T-helper 1 cell treated with Interleukin-12 subunit alpha and Interleukin-12 subunit beta and Interleukin-4 antibody, amounts not matched to agents 30 μg/mL and 1 μg/mL, for 36 hours (primary cell): ENCODE measurements around the gene MOV10L1.
"Not testable (repeated sequence)": the region's sequence is repeated elsewhere in the genome, so short reads cannot be mapped to it uniquely, and the experiment has no call there.

Source experiments
- H3K27ac Mint-ChIP-seq: one replicate; pipeline ENCODE4 v1.8.0; 2021; ENCODE audit warnings: mild to moderate bottlenecking, mixed read lengths
- H3K27me3 Mint-ChIP-seq: one replicate; pipeline ENCODE4 v1.8.0; 2021; ENCODE audit warnings: low read depth, mixed read lengths
- H3K36me3 Mint-ChIP-seq: one replicate; pipeline ENCODE4 v1.8.0; 2021; ENCODE audit warnings: low read depth, mixed read lengths
- H3K4me1 Mint-ChIP-seq: one replicate; pipeline ENCODE4 v1.8.0; 2021; ENCODE audit warnings: low read depth, mixed read lengths
- H3K4me3 Mint-ChIP-seq: one replicate; pipeline ENCODE4 v1.8.0; 2021; ENCODE audit warnings: mild to moderate bottlenecking, moderate library complexity, mixed read lengths
- H3K9me3 Mint-ChIP-seq: one replicate; pipeline ENCODE4 v1.8.0; 2021; ENCODE audit warnings: mixed read lengths

The MOV10L1 gene

GRCh38 chr22:50201191-50202129 is 111.7 kb downstream of the MOV10L1 start:
- H3K4me1 Mint-ChIP-seq: peaks cover 19% of the 10 kb centered on the region
- no peaks in the 10 kb centered on the region for H3K27me3 Mint-ChIP-seq
- peak overlapping the region; percentile 84 for H3K4me3 Mint-ChIP-seq
- H3K27ac Mint-ChIP-seq: peak overlapping the region; percentile 49
- peaks cover 15% of the 10 kb centered on the region for H3K36me3 Mint-ChIP-seq
- H3K9me3 Mint-ChIP-seq: no peaks in the 10 kb centered on the region

- Mint-ChIP-seq H3K4me1 (peaks cover 19% of the 10 kb centered on the region), H3K36me3 (peaks cover 15% of the 10 kb centered on the region)
These were observed 112.4 kb downstream of the MOV10L1 start for GRCh38 chr22:50202130-50202666.

GRCh38 chr22:50203288-50203687 is 113.5 kb downstream of the MOV10L1 start:
- no peaks in the 10 kb centered on the region for H3K9me3 Mint-ChIP-seq
- no peaks in the 10 kb centered on the region for H3K27me3 Mint-ChIP-seq
- H3K4me3 Mint-ChIP-seq: no peak overlapping the region
- H3K36me3 Mint-ChIP-seq: peaks cover 15% of the 10 kb centered on the region
- peaks cover 19% of the 10 kb centered on the region for H3K4me1 Mint-ChIP-seq
- no peak overlapping the region for H3K27ac Mint-ChIP-seq

More at GRCh38 chr22:50202130-50202666, 112.4 kb downstream of the MOV10L1 start:
- H3K9me3 Mint-ChIP-seq: no peaks in the 10 kb centered on the region
- H3K27me3 Mint-ChIP-seq: no peaks in the 10 kb centered on the region
- peak overlapping the region; percentile 49 for H3K27ac Mint-ChIP-seq
- peak overlapping the region; percentile 84 for H3K4me3 Mint-ChIP-seq

- no peaks in the 10 kb centered on the region for H3K9me3 Mint-ChIP-seq
- peaks cover 15% of the 10 kb centered on the region for H3K36me3 Mint-ChIP-seq
- H3K27me3 Mint-ChIP-seq: no peaks in the 10 kb centered on the region
- peaks cover 19% of the 10 kb centered on the region for H3K4me1 Mint-ChIP-seq
- no peak overlapping the region for H3K4me3 Mint-ChIP-seq
- H3K27ac Mint-ChIP-seq: no peak overlapping the region
These were observed 114.8 kb downstream of the MOV10L1 start for GRCh38 chr22:50204571-50204970.

GRCh38 chr22:50204998-50205397 is 115.2 kb downstream of the MOV10L1 start:
- not testable (repeated sequence) for H3K9me3 Mint-ChIP-seq, H3K27ac Mint-ChIP-seq, H3K4me3 Mint-ChIP-seq, H3K27me3 Mint-ChIP-seq
- Mint-ChIP-seq H3K4me1 (peaks cover 20% of the 10 kb centered on the region), H3K36me3 (peaks cover 18% of the 10 kb centered on the region)

- Mint-ChIP-seq H3K4me3 (no peak overlapping the region), H3K9me3 (no peaks in the 10 kb centered on the region), H3K27me3 (no peaks in the 10 kb centered on the region), H3K4me1 (peaks cover 20% of the 10 kb centered on the region), H3K36me3 (peaks cover 18% of the 10 kb centered on the region), H3K27ac (no peak overlapping the region)
These were observed 116.2 kb downstream of the MOV10L1 start for GRCh38 chr22:50205781-50206569.

GRCh38 chr22:50206599-50206998 is 116.8 kb downstream of the MOV10L1 start:
- Mint-ChIP-seq H3K27ac (no peak overlapping the region), H3K4me3 (no peak overlapping the region), H3K27me3 (no peaks in the 10 kb centered on the region), H3K4me1 (peaks cover 22% of the 10 kb centered on the region), H3K9me3 (no peaks in the 10 kb centered on the region), H3K36me3 (peaks cover 21% of the 10 kb centered on the region)

- H3K27ac Mint-ChIP-seq: no peak overlapping the region
- no peaks in the 10 kb centered on the region for H3K9me3 Mint-ChIP-seq
- H3K27me3 Mint-ChIP-seq: no peaks in the 10 kb centered on the region
- peaks cover 17% of the 10 kb centered on the region for H3K36me3 Mint-ChIP-seq
- peaks cover 14% of the 10 kb centered on the region for H3K4me1 Mint-ChIP-seq
- no peak overlapping the region for H3K4me3 Mint-ChIP-seq
These were observed 117.8 kb downstream of the MOV10L1 start for GRCh38 chr22:50207383-50208140.

GRCh38 chr22:50208430-50208938 is 118.7 kb downstream of the MOV10L1 start:
- peaks cover 13% of the 10 kb centered on the region for H3K4me1 Mint-ChIP-seq
- H3K27ac Mint-ChIP-seq: no peak overlapping the region
- no peak overlapping the region for H3K4me3 Mint-ChIP-seq
- H3K36me3 Mint-ChIP-seq: peaks cover 23% of the 10 kb centered on the region
- H3K9me3 Mint-ChIP-seq: no peaks in the 10 kb centered on the region
- no peaks in the 10 kb centered on the region for H3K27me3 Mint-ChIP-seq

- peaks cover 15% of the 10 kb centered on the region for H3K4me1 Mint-ChIP-seq
- H3K36me3 Mint-ChIP-seq: peaks cover 24% of the 10 kb centered on the region
- peak overlapping the region; percentile 16 for H3K27ac Mint-ChIP-seq
These were observed 119.4 kb downstream of the MOV10L1 start for GRCh38 chr22:50208939-50209892.

GRCh38 chr22:50209893-50210292 is 120.1 kb downstream of the MOV10L1 start:
- H3K9me3 Mint-ChIP-seq: no peaks in the 10 kb centered on the region
- peak overlapping the region; percentile 16 for H3K27ac Mint-ChIP-seq
- no peak overlapping the region for H3K4me3 Mint-ChIP-seq
- H3K27me3 Mint-ChIP-seq: no peaks in the 10 kb centered on the region
- peaks cover 25% of the 10 kb centered on the region for H3K36me3 Mint-ChIP-seq
- peaks cover 12% of the 10 kb centered on the region for H3K4me1 Mint-ChIP-seq

More at GRCh38 chr22:50208939-50209892, 119.4 kb downstream of the MOV10L1 start:
- no peak overlapping the region for H3K4me3 Mint-ChIP-seq
- H3K27me3 Mint-ChIP-seq: no peaks in the 10 kb centered on the region
- no peaks in the 10 kb centered on the region for H3K9me3 Mint-ChIP-seq

- peaks cover 13% of the 10 kb centered on the region for H3K4me1 Mint-ChIP-seq
- peaks cover 28% of the 10 kb centered on the region for H3K36me3 Mint-ChIP-seq
- H3K9me3 Mint-ChIP-seq: no peaks in the 10 kb centered on the region
- no peak overlapping the region for H3K4me3 Mint-ChIP-seq
- no peaks in the 10 kb centered on the region for H3K27me3 Mint-ChIP-seq
- H3K27ac Mint-ChIP-seq: no peak overlapping the region
These were observed 120.8 kb downstream of the MOV10L1 start for GRCh38 chr22:50210378-50211139.
